ENCODE data around the gene NLRP3. TPM values are rescaled to one million over a fixed set of nuclear protein-coding genes. Genes with fewer than 3 reads are reported as not detected.
"Not testable (repeated sequence)": the region's sequence is repeated elsewhere in the genome, so short reads cannot be mapped to it uniquely, and the experiment has no call there.

NLRP3 gene
- total and polyA plus RNA-seq, 2 of the 13 experiments (the other 11 are each of a cell fraction or from before 2014, with no cell fraction given) = not detected

DNA sequence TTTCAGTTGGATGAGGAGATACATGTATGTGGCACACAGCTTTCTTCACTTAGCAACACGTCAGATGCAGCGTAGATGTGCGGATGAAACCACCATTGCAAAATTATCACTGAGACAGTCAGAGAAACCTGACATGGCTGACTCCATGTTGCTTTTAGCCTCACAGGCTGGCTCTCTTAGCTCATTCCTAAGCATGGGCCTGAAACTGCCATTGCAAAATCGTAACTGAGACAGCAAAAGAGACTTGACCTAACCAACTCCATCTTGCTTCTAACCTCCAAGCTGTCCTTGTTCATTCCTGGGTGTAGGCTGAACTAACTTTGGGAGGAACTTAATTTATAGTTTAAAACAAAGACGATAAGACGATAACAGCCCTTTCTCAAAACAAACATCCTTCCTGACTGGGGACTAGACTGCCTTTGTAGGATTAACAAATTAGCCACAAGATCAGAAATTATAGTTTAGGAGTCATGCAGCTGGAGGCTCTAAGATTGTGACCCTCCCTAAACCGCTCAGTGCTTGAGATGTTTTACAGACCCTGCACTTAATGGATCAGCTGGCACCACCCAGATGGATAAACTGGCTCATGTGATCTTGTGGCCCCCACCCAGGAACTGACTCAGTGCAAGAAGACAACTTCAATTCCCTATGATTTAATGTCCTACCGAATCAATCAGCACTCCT lies 41.2 kb upstream of the NLRP3 start:
- H3K9ac ChIP-seq (ENCODE audit: insufficient read depth, low read depth, low read length); H3K9me3 ChIP-seq (ENCODE audit: low read length); POLR2A ChIA-PET; H3K27ac ChIP-seq (ENCODE audit: extremely low read length, insufficient read depth, low read length); H3K4me2 ChIP-seq (ENCODE audit: low read depth, low read length); H2AFZ ChIP-seq (ENCODE audit: low read length); H3K4me1 ChIP-seq (ENCODE audit: insufficient read depth, low read length); BruUV-seq (replicated peaks); H3K79me2 ChIP-seq (ENCODE audit: insufficient read depth, low read length); DNase-seq (ENCODE audit: low spot score); H3K36me3 ChIP-seq (replicated peaks in 1 of 2; ENCODE audit: control insufficient read depth in 1 of 2, insufficient read depth in 2 of 2, low read length in 2 of 2); H4K20me1 ChIP-seq (ENCODE audit: insufficient read depth, low read length); H3K4me3 ChIP-seq (replicated peaks in 1 of 3; ENCODE audit: insufficient read depth in 1 of 3, low read depth in 2 of 3, low read length in 3 of 3); ATAC-seq; in situ Hi-C loops (cut with HindIII; ENCODE audit: extremely low pct_ligation_motif_present, low pct_unique_long_range_greater_than_20kb); FAIRE-seq: not testable (repeated sequence)
- H3K27me3 ChIP-seq (ENCODE audit: control insufficient read depth in 1 of 2, insufficient read depth in 2 of 2, low read length in 2 of 2) = peaks cover 0 to 26% of the 10 kb centered on the region in 2 experiments; a peak in 3 of 5 replicates
- CTCF ChIA-PET (ENCODE audit: low intra/inter-chr PET ratio, low total read pairs) = interaction anchor here (0.7 kb wide), 1 partner anchor 106 kb away, joined by 3 read pairs; no protein-coding TSS in a partner anchor
- intact Hi-C loops (cut with micrococcal nuclease; ENCODE audit: unreplicated experiment) = loop anchor here (1.0 to 5.0 kb wide), 2 partner anchors 203 to 331 kb away; no protein-coding TSS in a partner anchor
- 63% methylated on average over 7 of the region's 8 CpGs for WGBS (ENCODE audit: low lambda C conversion rate)

DNA sequence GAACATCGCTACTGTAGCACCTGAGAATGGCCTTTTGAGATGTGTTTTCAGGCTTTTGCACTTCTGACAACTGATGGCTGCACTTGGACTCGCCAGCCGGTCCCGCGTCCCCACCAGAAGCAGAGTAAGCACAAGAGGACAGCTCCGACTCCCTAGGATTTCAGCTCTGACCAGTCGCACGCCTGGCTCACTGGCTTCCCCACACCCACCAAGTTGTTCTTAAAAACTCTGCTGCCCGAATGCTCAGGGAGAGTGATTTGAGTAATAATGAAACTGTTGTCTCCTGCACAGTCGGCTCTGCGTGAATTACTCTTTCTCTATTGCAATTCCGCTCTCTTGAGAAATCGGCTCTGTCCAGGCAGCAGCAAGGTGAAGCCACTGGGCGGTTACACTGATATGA lies 40.2 kb upstream of the NLRP3 start:
- H3K9ac ChIP-seq (ENCODE audit: insufficient read depth, low read depth, low read length) = no peak overlapping the region
- H3K4me3 ChIP-seq (replicated peaks in 1 of 3; ENCODE audit: insufficient read depth in 1 of 3, low read depth in 2 of 3, low read length in 3 of 3) = no peak overlapping the region
- peaks cover 4% of the 10 kb centered on the region; the same call in 1 of the 2 replicates for H3K9me3 ChIP-seq (ENCODE audit: low read length)
- no peaks in the 10 kb centered on the region for H3K36me3 ChIP-seq (replicated peaks in 1 of 2; ENCODE audit: control insufficient read depth in 1 of 2, insufficient read depth in 2 of 2, low read length in 2 of 2)
- no peak overlapping the region for H3K4me2 ChIP-seq (ENCODE audit: low read depth, low read length)
- H4K20me1 ChIP-seq (ENCODE audit: insufficient read depth, low read length) = no peaks in the 10 kb centered on the region
- H3K79me2 ChIP-seq (ENCODE audit: insufficient read depth, low read length) = no peaks in the 10 kb centered on the region
- no peak overlapping the region for H3K27ac ChIP-seq (ENCODE audit: extremely low read length, insufficient read depth, low read length)
- CTCF ChIA-PET (ENCODE audit: low intra/inter-chr PET ratio, low total read pairs) = no interaction called here
- peaks cover 0 to 26% of the 10 kb centered on the region in 2 experiments; a peak in 3 of 5 replicates for H3K27me3 ChIP-seq (ENCODE audit: control insufficient read depth in 1 of 2, insufficient read depth in 2 of 2, low read length in 2 of 2)
- in situ Hi-C loops (cut with HindIII; ENCODE audit: extremely low pct_ligation_motif_present, low pct_unique_long_range_greater_than_20kb) (no loop called here), intact Hi-C loops (cut with micrococcal nuclease; ENCODE audit: unreplicated experiment) (no loop called here)
- TF ChIP-seq NFE2L2 (IDR thresholded peaks at IDR 0.05; ENCODE audit: low read length) = no peak
- no peak for TF ChIP-seq FOXA1 (IDR thresholded peaks at IDR 0.05)
- TF ChIP-seq FOXA1 (CRISPR knock-in tag; IDR thresholded peaks at IDR 0.05) = no peak
- TF ChIP-seq HMG20A (CRISPR knock-in tag; IDR thresholded peaks at IDR 0.05; ENCODE audit: borderline replicate concordance) = no peak
- TF ChIP-seq REPIN1 (CRISPR knock-in tag; IDR thresholded peaks at IDR 0.05; ENCODE audit: borderline replicate concordance, low read depth) = no peak
- TF ChIP-seq MXD4 (CRISPR knock-in tag; IDR thresholded peaks at IDR 0.05) = no peak
- TF ChIP-seq AGO1 (IDR thresholded peaks at IDR 0.05; ENCODE audit: low read depth, low read length, poor library complexity, severe bottlenecking) = no peak
- TF ChIP-seq ZNF362 (CRISPR knock-in tag; IDR thresholded peaks at IDR 0.05; ENCODE audit: borderline replicate concordance) = no peak
- TF ChIP-seq RBFOX2 (IDR thresholded peaks at IDR 0.05; ENCODE audit: low read depth, low read length) = no peak
- DNase-seq (ENCODE audit: low spot score) = no peak
- no peak for FAIRE-seq
- 45% methylated on average over 11 of the region's 14 CpGs for WGBS (ENCODE audit: low lambda C conversion rate)
- POLR2A ChIA-PET = no interaction called here
- H3K4me1 ChIP-seq (ENCODE audit: insufficient read depth, low read length) = no peaks in the 10 kb centered on the region
- no peak for ATAC-seq
- no peak overlapping the region for H2AFZ ChIP-seq (ENCODE audit: low read length)
- no TSS peak for BruUV-seq (replicated peaks)

All from HepG2 (cell line).